ENCODE measurements around the gene STMP1.

DNA sequence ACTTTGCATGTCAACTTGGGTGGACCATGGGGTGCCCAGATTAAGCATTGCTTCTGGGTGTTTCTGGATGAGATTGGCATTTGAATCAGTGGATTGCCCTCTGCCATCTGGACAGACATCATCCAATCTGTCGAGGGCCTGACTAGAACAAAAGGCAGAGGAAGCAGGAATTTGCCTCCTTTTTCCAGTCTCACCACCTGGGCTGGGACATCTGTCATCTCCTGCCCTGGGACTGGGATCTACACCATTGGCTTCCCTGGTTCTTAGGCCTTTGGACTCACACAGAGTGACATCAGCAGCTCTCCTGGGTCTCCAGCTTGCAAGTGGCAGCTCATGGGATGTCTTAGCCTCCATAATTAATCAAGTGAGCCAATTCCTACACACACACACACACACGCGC lies 55.4 kb downstream of the STMP1 start:
- TF ChIP-seq CTCF (IDR thresholded peaks at IDR 0.05 in 8 of 11, conservative IDR thresholded peaks at IDR 0.05 in 3 of 11) (no peak), POLR2A (IDR thresholded peaks at IDR 0.05) (no peak), POLR2AphosphoS5 (IDR thresholded peaks at IDR 0.05) (no peak)
